Measurements from ENCODE around the gene MYO1C. TPM values are rescaled to one million over a fixed set of nuclear protein-coding genes. Genes with fewer than 3 reads are reported as not detected.
"Not testable (repeated sequence)": the region's sequence is repeated elsewhere in the genome, so short reads cannot be mapped to it uniquely, and the experiment has no call there.

MYO1C gene
- total RNA-seq, 2 donors from 2014 or later: 94.4 to 120 TPM

DNA sequence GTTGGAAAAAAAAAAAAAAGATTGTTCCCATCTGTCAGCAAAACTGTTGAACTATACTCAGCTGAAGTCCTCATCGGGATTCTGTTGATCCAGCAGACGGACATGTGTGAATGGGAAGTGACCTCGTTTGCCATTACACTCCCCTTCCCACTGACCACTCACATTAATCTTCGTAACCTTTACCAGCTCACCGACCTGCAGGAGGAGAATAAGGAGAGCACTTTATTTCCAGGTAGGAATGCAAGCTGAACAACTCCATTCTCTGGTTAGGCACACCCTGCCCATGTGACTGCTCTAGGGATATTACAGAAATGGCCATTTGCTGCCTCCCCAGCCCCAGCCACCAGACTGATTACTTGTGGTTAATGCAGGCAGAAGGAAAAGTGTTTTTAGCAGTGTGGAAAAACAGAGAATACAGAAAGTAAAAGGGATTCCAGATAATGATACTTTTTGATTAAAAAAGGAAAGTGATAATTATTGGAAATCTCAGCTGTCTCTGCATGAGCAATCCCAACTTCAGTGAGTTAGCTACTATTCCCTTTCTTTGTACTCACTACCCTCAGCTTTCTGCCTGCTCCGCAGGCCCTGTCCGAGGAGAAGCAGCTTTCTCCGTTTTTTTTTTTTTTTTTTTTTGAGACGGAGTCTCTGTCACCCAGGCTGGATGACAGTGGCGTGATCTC, 68.9 kb downstream of the MYO1C start:
- DNase-seq (ENCODE audit: low spot score): no peak
- Histone ChIP-seq H3K27me3 (replicated peaks; ENCODE audit: insufficient read depth) (no peaks in the 10 kb centered on the region), H3K4me3 (no peak overlapping the region), H3K27ac (no peak overlapping the region), H3K4me1 (replicated peaks) (no peaks in the 10 kb centered on the region), H3K36me3 (no peaks in the 10 kb centered on the region), H3K9me3 (no peaks in the 10 kb centered on the region)
- WGBS: 80% methylated on average over 10 of the region's 10 CpGs
- intact Hi-C loops (cut with DNase I): no loop called here
- no peak for TF ChIP-seq POLR2AphosphoS5 (IDR thresholded peaks at IDR 0.05)
- TF ChIP-seq POLR2A (IDR thresholded peaks at IDR 0.05): no peak
- no peak for TF ChIP-seq CTCF (IDR thresholded peaks at IDR 0.05)

DNA sequence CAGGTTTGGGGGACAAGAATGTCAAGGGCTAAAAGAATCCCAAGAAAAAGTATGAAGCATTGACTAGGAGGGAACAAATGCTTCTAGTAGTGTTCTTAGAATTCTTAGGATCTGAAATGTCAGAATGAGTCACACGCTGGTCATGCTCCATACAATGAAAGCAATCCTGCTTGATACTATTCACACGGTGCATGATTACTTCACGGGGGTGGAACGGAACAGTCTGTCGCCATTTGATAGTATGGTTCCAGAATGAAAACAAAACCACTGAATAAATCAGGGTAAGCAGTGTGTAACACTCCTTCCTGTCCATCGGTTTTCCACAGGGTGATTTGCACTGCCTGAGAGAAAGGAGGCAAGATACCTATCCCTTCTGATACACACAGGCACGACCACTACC, 69.6 kb downstream of the MYO1C start:
- TF ChIP-seq POLR2A (IDR thresholded peaks at IDR 0.05) (no peak), POLR2AphosphoS5 (IDR thresholded peaks at IDR 0.05) (peak; percentile 21), CTCF (IDR thresholded peaks at IDR 0.05) (no peak)
- H3K27ac ChIP-seq: no peak overlapping the region
- WGBS: 63% methylated on average over 7 of the region's 7 CpGs

GRCh38 chr17:1421470-1421869, 71.0 kb downstream of the MYO1C start:
- H3K4me1 ChIP-seq (replicated peaks): no peaks in the 10 kb centered on the region
- H3K9me3 ChIP-seq: no peaks in the 10 kb centered on the region
- no peaks in the 10 kb centered on the region for H3K27me3 ChIP-seq (replicated peaks; ENCODE audit: insufficient read depth)
- H3K36me3 ChIP-seq: no peaks in the 10 kb centered on the region
- H3K4me3 ChIP-seq: no peak overlapping the region
- DNase-seq (ENCODE audit: low spot score): no peak
- TF ChIP-seq POLR2A (IDR thresholded peaks at IDR 0.05): no peak
- TF ChIP-seq CTCF (IDR thresholded peaks at IDR 0.05): no peak
- no peak for TF ChIP-seq POLR2AphosphoS5 (IDR thresholded peaks at IDR 0.05)
- H3K27ac ChIP-seq: no peak overlapping the region
- 90% methylated on average over 11 of the region's 11 CpGs for WGBS
- intact Hi-C loops (cut with DNase I): no loop called here

More for the DNA sequence above, 69.6 kb downstream of the MYO1C start:
- no peaks in the 10 kb centered on the region for H3K36me3 ChIP-seq
- no peaks in the 10 kb centered on the region for H3K4me1 ChIP-seq (replicated peaks)
- no peak for DNase-seq (ENCODE audit: low spot score)
- H3K27me3 ChIP-seq (replicated peaks; ENCODE audit: insufficient read depth): no peaks in the 10 kb centered on the region
- H3K4me3 ChIP-seq: no peak overlapping the region
- intact Hi-C loops (cut with DNase I): no loop called here
- no peaks in the 10 kb centered on the region for H3K9me3 ChIP-seq

DNA sequence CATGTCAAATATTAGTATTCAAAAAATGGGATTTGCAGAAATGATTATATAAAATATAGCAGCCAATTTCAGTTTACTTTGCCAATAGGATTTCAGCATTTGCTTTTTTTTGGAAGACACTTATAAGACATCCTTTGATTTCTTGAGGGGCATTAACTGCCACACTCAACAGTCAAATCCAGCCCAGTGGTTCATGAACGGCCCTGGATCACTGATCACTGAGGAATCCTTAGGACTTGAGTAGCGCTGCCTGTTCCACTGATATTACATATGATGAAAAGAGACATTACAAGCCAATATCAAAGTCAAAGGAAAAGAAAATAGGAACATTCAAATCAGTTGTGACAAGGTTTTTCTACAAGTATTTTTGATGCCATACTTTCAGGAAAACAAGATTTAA, 71.5 kb downstream of the MYO1C start:
- no peaks in the 10 kb centered on the region for H3K27me3 ChIP-seq (replicated peaks; ENCODE audit: insufficient read depth)
- H3K4me1 ChIP-seq (replicated peaks): no peaks in the 10 kb centered on the region
- H3K9me3 ChIP-seq: no peaks in the 10 kb centered on the region
- no peak overlapping the region for H3K27ac ChIP-seq
- intact Hi-C loops (cut with DNase I): no loop called here
- H3K4me3 ChIP-seq: no peak overlapping the region
- 89% methylated on average over 2 of the region's 2 CpGs for WGBS
- TF ChIP-seq POLR2AphosphoS5 (IDR thresholded peaks at IDR 0.05) (no peak), CTCF (IDR thresholded peaks at IDR 0.05) (no peak), POLR2A (IDR thresholded peaks at IDR 0.05) (no peak)
- H3K36me3 ChIP-seq: no peaks in the 10 kb centered on the region
- DNase-seq (ENCODE audit: low spot score): no peak

- WGBS: 93% methylated on average over 11 of the region's 11 CpGs
- DNase-seq (ENCODE audit: low spot score): no peak
- no peaks in the 10 kb centered on the region for H3K36me3 ChIP-seq
- TF ChIP-seq POLR2A (IDR thresholded peaks at IDR 0.05) (no peak), CTCF (IDR thresholded peaks at IDR 0.05) (no peak), POLR2AphosphoS5 (IDR thresholded peaks at IDR 0.05) (no peak)
- H3K9me3 ChIP-seq: no peaks in the 10 kb centered on the region
- no peaks in the 10 kb centered on the region for H3K27me3 ChIP-seq (replicated peaks; ENCODE audit: insufficient read depth)
- intact Hi-C loops (cut with DNase I): no loop called here
- H3K4me1 ChIP-seq (replicated peaks): no peaks in the 10 kb centered on the region
- H3K4me3 ChIP-seq: no peak overlapping the region
- no peak overlapping the region for H3K27ac ChIP-seq
Observed at GRCh38 chr17:1420163-1420562, 72.3 kb downstream of the MYO1C start.

GRCh38 chr17:1418476-1418875, 74.0 kb downstream of the MYO1C start:
- H3K4me3 ChIP-seq; intact Hi-C loops (cut with DNase I); DNase-seq (ENCODE audit: low spot score); H3K27me3 ChIP-seq (replicated peaks; ENCODE audit: insufficient read depth); H3K4me1 ChIP-seq (replicated peaks); H3K27ac ChIP-seq; H3K9me3 ChIP-seq; H3K36me3 ChIP-seq: not testable (repeated sequence)
- WGBS: 97% methylated on average over 10 of the region's 10 CpGs
